OCI-LY7 (cell line): ENCODE results near the gene BRCA1. TPM values are rescaled to one million over a fixed set of nuclear protein-coding genes. Genes with fewer than 3 reads are reported as not detected.

Experiments used
- BruUV-seq: library from RNA; stranded (reverse); fragments of 400-500 nt; replicated peaks from 2 replicates; lab custom pipeline; 2021; lab: Mats Ljungman, UMichigan
- CTCF ChIA-PET: fragments of 300-600 bp; sonication (Branson Sonifier 250); formaldehyde crosslinking; loops from one replicate; lab custom pipeline; 2022; ENCODE audit warnings: antibody characterized with exemption; ENCODE audit not compliant: unreplicated experiment; lab: Charles Lee
- POLR2A ChIA-PET: fragments of 300-600 bp; sonication (Branson Sonifier 250); formaldehyde crosslinking; loops from one replicate; lab custom pipeline; 2022; ENCODE audit warnings: antibody characterized with exemption; lab: Charles Lee
- DNase-seq: peaks from one replicate; pipeline ENCODE4 v3.0.0-alpha.2; 2015; ENCODE audit warnings: low spot score
- H2AFZ ChIP-seq: fragments of 200-600 bp; sonication (generic), shearing (Covaris generic); 2 replicates; pipeline ENCODE4 v1.6.1; 2014; ENCODE audit warnings: mild to moderate bottlenecking, antibody characterized with exemption, low read length, moderate library complexity
- H3K27ac ChIP-seq: fragments of 200-600 bp; sonication (generic); 2 replicates; pipeline ENCODE4 v1.5.1; 2014; ENCODE audit warnings: mixed run types, low read depth, mild to moderate bottlenecking, moderate library complexity, low read length, inconsistent platforms; ENCODE audit not compliant: poor library complexity, severe bottlenecking
- H3K36me3 ChIP-seq: fragments of 200-600 bp; sonication (generic); 2 replicates; pipeline ENCODE4 v1.6.1; 2014; ENCODE audit warnings: mild to moderate bottlenecking, antibody characterized with exemption, low read length, moderate library complexity, mixed read lengths; ENCODE audit not compliant: insufficient read depth
- H3K4me1 ChIP-seq: fragments of 200-600 bp; sonication (generic); 2 replicates; pipeline ENCODE4 v1.5.1; 2014; ENCODE audit warnings: mild to moderate bottlenecking, low read length; ENCODE audit not compliant: insufficient read depth, poor library complexity, severe bottlenecking
- H3K4me2 ChIP-seq: fragments of 200-600 bp; sonication (generic); 2 replicates; pipeline ENCODE4 v1.6.1; 2014; ENCODE audit warnings: mild to moderate bottlenecking, low read length
- H3K4me3 ChIP-seq: fragments of 200-600 bp; sonication (generic); 2 replicates; pipeline ENCODE4 v1.5.1; 2014; ENCODE audit warnings: mild to moderate bottlenecking, low read depth, low read length; ENCODE audit not compliant: poor library complexity, severe bottlenecking
- H3K79me2 ChIP-seq: fragments of 200-600 bp; sonication (generic); 2 replicates; pipeline ENCODE4 v1.6.1; 2016; ENCODE audit warnings: low read depth, mild to moderate bottlenecking, low read length, moderate library complexity, mixed read lengths; ENCODE audit not compliant: insufficient read depth
- H3K9me2 ChIP-seq: fragments of 200-600 bp; sonication (generic); 2 replicates; pipeline ENCODE4 v1.6.1; 2016; ENCODE audit warnings: mild to moderate bottlenecking, low read length, mixed read lengths; ENCODE audit not compliant: insufficient read depth
- H3K9me3 ChIP-seq: fragments of 200-600 bp; sonication (generic); 2 replicates; pipeline ENCODE4 v1.6.1; 2014; ENCODE audit warnings: mild to moderate bottlenecking, mixed run types, low read length, mixed read lengths
- H4K20me1 ChIP-seq: fragments of 200-600 bp; sonication (generic); 2 replicates; pipeline ENCODE4 v1.6.1; 2014; ENCODE audit warnings: mild to moderate bottlenecking, antibody characterized with exemption, low read length, moderate library complexity, mixed read lengths; ENCODE audit not compliant: insufficient read depth
- EZH2phosphoT487 ChIP-seq: fragments of 200-600 bp; sonication (generic); IDR thresholded peaks from 2 replicates; pipeline ENCODE4 v1.6.1; 2018; ENCODE audit warnings: low read depth, borderline replicate concordance, mild to moderate bottlenecking, mixed run types, antibody characterized with exemption, low read length, moderate library complexity, mixed read lengths
- intact Hi-C: fragments of 100-400 bp; cut with micrococcal nuclease; formaldehyde crosslinking; loops from one replicate; pipeline ENCODE4 v1.10.0; 2022; ENCODE audit not compliant: unreplicated experiment
- total RNA-seq, 2 experiments: library from RNA; depleted of rRNA in 1 of 2; stranded (reverse); fragments of >200 nt in 1 of 2; shearing (Covaris generic) in 1 of 2; gene quantifications; 2 replicates each; pipeline ENCODE4 v1.2.3, GENCODE V29; 2014 to 2022
- TF ChIP-seq, protein P1 (sequence below): fragments of 200-600 bp; sonication (generic); conservative IDR thresholded peaks from 2 replicates; pipeline ENCODE4 v1.5.1; 2014; ENCODE audit warnings: mild to moderate bottlenecking, antibody characterized with exemption, low read length, moderate library complexity, mixed read lengths

Gene BRCA1
- total RNA-seq, 2 experiments from 2014 or later, result 112 to 135 TPM

DNA sequence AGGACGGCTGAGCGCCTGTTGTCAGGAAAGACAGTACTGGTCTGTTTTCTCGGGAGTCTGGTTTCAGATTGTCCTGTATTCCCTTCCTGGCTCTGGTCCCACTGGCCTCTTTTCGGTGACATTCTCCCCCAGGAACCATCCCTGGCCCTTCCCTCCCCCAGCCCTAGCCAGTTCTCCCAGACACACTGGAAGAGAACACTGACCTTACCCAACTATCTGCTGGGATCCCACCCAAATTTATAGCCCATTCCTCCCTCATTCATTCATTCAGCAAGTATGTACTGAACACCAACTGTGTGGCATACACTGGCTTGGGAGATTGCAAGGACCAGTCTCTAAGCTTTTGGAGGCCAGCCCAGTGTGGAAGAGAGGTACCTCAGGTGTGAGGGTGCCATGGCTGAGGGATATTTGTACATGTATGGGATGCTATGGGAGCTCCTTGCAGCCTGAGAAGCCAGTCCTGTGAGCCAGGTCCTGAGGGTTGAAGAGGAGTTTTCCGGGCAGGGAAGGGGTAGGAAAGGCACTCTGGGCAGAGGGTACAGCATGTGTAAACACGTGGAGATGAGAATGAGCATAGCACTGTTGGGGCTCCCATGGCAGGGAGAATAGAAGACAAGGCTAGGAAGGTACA, 94.9 kb downstream of the BRCA1 start:
- intact Hi-C loops, result no loop called here
- POLR2A ChIA-PET, result no interaction called here
- Histone ChIP-seq H3K9me2 (no peaks in the 10 kb centered on the region), H3K27ac (no peak overlapping the region), H3K4me1 (no peaks in the 10 kb centered on the region), H2AFZ (no peak overlapping the region), H3K4me3 (no peak overlapping the region), H3K79me2 (no peaks in the 10 kb centered on the region), H4K20me1 (no peaks in the 10 kb centered on the region), H3K9me3 (no peaks in the 10 kb centered on the region), H3K4me2 (no peak overlapping the region), H3K36me3 (no peaks in the 10 kb centered on the region)
- CTCF ChIA-PET, result interaction anchor here (1.2 kb wide), 1 partner anchor 32 kb away, joined by 3 read pairs; the partner anchor contains the start of gene RPL27
- BruUV-seq, result no TSS peak
- DNase-seq, result no peak
- no peak for TF ChIP-seq EZH2phosphoT487
- TF ChIP-seq, protein P1, sequence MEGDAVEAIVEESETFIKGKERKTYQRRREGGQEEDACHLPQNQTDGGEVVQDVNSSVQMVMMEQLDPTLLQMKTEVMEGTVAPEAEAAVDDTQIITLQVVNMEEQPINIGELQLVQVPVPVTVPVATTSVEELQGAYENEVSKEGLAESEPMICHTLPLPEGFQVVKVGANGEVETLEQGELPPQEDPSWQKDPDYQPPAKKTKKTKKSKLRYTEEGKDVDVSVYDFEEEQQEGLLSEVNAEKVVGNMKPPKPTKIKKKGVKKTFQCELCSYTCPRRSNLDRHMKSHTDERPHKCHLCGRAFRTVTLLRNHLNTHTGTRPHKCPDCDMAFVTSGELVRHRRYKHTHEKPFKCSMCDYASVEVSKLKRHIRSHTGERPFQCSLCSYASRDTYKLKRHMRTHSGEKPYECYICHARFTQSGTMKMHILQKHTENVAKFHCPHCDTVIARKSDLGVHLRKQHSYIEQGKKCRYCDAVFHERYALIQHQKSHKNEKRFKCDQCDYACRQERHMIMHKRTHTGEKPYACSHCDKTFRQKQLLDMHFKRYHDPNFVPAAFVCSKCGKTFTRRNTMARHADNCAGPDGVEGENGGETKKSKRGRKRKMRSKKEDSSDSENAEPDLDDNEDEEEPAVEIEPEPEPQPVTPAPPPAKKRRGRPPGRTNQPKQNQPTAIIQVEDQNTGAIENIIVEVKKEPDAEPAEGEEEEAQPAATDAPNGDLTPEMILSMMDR, result no peak

DNA sequence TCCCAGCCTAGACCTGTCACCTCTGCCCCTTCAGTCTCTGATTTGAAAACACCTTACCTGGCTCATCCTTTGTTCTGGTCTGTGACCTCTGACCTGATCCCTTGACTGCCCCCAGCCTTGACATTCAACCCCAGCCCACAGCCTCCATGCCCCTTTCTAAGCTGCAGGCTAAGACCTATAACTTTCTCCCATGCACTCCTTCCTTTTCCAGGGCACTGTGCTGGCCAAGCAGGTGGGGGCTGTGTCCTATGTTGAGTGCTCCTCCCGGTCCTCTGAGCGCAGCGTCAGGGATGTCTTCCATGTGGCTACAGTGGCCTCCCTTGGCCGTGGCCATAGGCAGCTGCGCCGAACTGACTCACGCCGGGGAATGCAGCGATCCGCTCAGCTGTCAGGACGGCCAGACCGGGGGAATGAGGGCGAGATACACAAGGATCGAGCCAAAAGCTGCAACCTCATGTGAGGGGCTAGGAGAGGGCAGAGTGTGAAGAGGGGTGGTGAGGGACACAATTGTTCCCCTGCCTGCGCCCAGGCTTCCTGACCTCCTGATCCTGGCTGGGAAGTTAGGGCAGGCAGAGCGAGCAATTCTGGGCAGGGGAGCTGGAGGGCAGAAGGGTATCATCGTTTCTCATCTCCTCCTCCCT, 96.8 kb downstream of the BRCA1 start:
- H3K79me2 ChIP-seq, result no peaks in the 10 kb centered on the region
- H2AFZ ChIP-seq, result no peak overlapping the region
- no peak overlapping the region for H3K4me2 ChIP-seq
- no peak overlapping the region for H3K4me3 ChIP-seq
- no TSS peak for BruUV-seq
- no peaks in the 10 kb centered on the region for H4K20me1 ChIP-seq
- CTCF ChIA-PET, result no interaction called here
- no peaks in the 10 kb centered on the region for H3K9me3 ChIP-seq
- H3K9me2 ChIP-seq, result no peaks in the 10 kb centered on the region
- no peaks in the 10 kb centered on the region for H3K36me3 ChIP-seq
- H3K4me1 ChIP-seq, result peaks cover 10% of the 10 kb centered on the region
- POLR2A ChIA-PET, result interaction anchor here (0.6 kb wide), 1 partner anchor 280 kb away, joined by 4 read pairs; no protein-coding TSS in a partner anchor
- no peak for TF ChIP-seq EZH2phosphoT487
- TF ChIP-seq, protein P1, result no peak
- intact Hi-C loops, result no loop called here
- H3K27ac ChIP-seq, result no peak overlapping the region
- DNase-seq, result no peak
